A172 (cell line): Measurements from ENCODE around the gene AMPH. TPM values are rescaled to one million over a fixed set of nuclear protein-coding genes. Genes with fewer than 3 reads are reported as not detected.
"Not testable (repeated sequence)": the region's sequence is repeated elsewhere in the genome, so short reads cannot be mapped to it uniquely, and the experiment has no call there.

ENCODE experiments used
- DNase-seq: peaks from one replicate; pipeline ENCODE4 v3.0.0-alpha.2; 2015; ENCODE audit warnings: low spot score
- total RNA-seq: library from RNA; depleted of rRNA; stranded (reverse); fragments of >200 nt; shearing (Covaris generic); gene quantifications from 2 replicates; pipeline ENCODE4 v1.2.3, GENCODE V29; 2014

The AMPH gene
- total RNA-seq, 1 experiment from 2014 or later, result 13.4 TPM

DNA sequence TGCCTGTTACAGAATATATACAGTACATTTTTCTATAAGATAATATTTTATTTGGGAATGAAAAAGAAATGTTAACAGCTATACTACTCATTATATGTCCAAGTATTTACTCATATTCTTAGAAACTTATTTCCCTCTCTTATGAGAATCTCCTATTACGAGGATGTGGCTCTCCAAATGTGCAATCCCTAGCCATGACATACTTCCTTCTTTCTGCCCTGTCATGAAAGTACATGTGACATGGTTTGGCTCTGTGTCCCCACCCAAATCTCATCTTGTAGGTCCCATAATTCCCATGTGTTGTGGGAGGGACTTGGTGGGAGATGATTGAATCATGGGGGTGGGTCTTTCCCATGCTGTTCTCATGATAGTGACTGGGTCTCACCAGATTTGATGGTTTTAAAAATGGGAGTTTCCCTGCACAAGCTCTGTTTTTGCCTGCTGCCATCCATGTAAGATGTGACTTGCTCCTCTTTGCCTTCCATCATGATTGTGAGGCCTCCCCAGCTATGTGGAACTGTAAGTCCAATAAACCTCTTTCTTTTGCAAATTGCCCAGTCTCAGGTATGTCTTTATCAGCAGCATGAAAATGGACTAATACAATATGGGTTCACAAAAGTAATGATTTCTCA lies 235.1 kb downstream of the AMPH start:
- DNase-seq, result not testable (repeated sequence)

DNA sequence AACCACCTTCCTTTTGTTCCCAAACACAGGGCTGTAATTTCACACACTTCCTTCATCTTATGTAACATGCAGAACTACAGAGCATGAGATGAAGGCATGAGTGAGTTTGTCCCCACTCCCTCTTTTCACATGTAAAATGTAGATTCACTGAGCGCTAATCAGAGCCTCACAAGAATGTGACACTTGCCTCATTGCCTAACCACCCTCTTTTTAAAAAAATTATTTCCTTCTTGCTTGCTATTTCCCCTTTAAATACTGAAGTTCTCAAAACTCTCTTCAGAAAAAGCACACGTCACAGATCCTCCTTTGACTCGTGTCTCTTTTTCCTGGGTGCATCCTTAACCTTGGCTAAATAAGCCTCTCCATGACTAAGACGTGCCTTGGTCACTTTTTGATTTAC lies 236.5 kb downstream of the AMPH start:
- no peak for DNase-seq

DNA sequence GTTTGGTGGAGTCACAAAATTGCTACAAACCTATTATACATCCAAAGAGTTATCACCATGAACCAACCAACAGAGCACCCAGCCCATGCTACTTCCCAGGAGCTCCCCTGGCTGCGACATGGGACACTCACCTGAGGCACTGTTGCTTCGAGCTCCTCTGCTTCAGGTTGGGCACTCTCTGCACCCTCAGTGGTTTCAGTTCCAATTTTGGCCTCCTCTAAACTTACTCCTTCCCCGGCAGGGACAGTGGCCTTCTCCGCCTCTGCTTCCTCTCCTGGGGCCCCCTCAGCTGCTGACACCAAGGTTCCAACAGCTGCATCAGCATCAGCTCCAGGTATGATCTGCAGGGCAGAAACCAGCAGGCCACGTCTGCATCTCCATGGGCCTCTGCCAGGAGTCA lies 237.3 kb downstream of the AMPH start:
- DNase-seq, result no peak

DNA sequence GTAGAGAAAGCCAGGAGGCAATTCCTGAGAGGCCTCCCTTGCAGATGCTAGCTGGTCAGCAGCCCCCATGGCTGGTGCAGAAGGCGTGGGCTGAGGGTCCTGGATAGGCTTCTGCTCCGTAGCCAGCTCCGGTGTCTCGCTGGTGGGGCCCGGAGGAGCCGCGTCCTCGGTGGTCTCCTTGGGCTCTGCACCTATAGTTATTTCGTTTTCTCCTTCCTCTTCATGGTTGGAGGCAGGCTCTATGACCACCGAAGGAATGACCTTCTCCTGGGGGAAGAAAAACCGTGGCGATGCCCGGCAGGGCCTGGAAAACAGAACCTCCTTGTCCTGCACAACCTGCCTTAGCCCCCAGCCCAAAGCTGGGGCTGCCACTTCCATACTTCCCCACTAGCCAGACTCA lies 239.4 kb downstream of the AMPH start:
- DNase-seq, result no peak

DNA sequence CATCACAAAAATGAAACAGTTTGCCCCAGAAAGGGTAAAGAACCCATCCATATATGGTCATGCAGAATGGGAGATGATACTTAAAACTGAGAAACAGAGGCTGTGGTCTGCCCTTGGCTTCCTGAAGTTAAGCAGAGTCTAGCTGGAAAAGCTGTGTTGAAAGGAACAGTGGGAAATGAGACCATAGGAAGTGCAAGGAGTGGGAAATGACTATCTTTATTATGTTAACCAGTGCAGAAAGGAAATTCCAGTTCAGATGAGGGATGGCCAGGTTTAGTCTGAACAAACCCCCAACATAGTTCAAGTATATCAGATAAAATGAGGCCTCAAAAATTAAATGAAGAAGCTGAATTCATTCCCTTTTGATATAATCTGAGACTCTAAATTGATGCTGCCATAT lies 245.5 kb downstream of the AMPH start:
- no peak for DNase-seq

DNA sequence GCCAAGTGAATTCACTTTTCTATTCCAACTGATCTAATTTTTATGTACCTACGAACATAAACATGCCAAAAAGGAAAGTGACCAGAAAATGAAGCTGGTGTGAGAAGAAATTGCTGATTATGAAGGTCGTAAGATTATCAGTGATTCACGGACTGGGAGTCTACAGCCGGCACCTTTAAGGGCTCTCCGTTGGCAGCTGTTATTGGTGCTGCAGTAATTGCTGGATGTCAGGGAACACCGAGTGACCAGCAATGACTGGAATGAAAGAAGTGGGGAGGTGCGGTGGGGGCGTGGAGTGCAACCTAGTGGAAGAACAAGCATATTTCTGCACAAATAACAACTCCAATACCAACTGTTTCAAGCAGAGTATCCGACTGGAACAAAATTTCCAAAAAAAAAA lies 247.9 kb downstream of the AMPH start:
- peak; percentile 66 for DNase-seq

DNA sequence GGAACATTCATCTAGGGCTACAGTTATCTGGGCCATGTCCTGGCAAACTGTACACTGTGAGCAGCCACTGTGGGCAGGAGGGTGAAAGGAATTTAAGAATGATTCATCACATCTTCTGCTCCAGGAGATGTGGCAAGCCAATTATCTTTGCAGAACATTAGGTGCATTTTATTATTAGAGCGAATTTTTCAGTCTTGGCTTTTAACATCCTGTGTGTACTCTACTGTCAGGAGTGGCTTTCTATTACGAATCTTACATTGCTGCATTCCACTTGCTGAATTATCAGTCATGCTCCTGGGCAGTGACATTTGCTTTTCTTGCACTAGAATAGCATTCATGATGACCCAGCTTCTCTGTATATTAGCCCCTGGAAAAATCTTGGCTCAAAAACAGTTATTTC lies 248.5 kb downstream of the AMPH start:
- peak; percentile 90 for DNase-seq

DNA sequence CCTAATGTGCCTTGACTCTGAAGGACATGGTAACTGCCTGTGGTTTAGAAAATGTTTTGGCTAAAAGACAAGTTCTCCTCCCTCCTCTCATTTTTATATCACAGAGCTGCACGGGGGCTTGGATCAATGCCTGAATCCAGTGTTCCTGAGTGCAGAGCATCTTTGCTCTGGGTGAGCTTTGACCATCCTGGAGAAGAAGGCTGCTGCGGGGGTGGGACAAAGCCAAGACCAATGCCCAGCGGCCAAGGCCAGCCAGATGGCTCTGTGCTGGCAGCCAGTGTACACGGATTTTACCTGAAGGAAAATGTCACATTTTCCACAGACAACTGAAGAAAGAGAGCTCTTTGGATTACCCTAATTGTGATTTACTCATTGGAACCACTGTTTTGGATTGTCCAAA lies 255.7 kb downstream of the AMPH start:
- DNase-seq, result no peak

DNA sequence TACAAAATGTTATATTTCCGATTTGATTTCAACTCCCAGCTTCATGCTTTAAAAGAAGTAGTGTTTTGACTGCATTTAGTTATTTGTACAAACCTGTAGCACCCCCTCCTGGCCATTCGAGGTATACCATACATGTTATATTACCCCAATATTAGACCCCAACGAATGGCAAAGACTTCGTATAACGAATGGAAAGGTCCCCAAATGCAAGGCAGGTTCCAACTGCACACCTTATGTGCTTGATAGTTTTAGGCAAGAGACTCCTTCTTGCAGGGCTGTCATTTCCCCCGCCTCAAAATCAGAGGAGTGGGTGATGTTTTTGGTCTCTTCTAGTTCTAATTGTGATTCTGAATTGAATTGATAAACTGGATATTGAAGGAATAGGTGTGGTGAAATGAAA lies 256.7 kb downstream of the AMPH start:
- peak; percentile 33 for DNase-seq

DNA sequence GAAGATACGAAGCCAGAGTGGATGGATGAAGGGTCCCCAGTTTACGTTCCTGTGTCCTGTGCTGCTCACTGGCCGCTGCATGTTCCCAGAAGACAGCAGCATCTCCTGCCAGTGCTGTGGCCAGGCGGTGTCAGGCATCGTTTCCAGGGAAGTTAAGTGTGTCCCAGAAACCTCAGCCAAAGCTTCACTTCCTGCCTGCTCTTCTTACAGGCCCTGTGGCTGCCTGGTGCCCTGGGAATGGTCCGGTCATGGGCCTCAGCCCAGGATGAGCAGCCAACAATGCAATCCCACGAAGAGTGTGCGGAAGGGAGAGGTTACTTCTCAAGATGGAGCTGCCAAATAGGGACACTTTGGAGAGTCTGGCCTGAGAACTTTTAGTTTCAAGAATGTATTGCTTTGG lies 258.0 kb downstream of the AMPH start:
- no peak for DNase-seq

DNA sequence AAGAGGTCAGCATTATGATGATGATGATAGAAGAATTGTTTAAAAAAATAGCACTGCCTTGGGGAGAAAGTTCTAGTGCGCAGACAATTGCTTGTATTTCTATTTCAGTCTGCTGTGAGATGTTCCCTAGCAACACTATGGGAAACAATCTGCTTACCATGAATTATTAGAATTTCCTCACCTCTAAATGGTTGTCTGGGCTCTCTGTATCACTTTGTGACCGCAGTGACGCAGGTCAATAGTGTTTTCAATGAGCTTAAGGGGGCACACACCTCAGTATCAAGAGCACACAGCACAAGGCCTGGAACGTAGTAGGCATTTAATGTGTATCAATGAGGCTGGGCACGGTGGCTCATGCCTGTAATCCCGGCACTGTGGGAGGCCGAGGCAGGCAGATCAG lies 258.9 kb downstream of the AMPH start:
- no peak for DNase-seq

DNA sequence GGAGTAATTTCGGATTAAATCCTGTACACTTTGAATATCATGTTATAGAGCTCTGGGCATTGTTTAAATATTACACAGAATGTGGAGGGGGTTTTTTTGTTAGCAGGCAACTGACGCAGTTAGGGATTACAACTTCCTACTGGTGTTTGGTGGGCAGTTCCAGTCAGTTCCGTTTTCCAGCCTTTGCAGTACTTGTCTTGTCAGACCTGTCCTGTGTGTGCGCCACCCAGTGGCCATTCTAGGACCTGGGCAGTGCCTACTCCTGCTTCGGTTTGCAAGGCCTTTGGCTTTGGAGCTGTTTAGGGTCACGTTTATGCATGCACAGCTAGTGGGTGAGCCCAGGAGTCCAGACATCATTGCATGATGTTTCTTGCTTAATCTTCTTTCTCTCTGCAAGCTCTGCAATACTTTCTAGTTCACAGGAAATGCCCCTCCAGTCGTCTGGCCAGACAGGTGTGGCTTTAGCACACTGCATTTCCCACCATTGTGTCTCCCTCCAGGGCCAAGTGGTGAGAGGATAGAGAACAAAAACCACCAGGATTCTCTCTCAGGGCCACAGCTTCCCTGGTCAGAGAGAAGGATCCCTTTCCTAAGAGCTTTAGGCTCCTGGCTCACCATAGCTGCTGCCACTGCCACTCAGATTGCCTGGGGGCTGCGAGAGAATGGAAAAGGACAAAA lies 261.2 kb downstream of the AMPH start:
- peak; percentile 91 for DNase-seq

DNA sequence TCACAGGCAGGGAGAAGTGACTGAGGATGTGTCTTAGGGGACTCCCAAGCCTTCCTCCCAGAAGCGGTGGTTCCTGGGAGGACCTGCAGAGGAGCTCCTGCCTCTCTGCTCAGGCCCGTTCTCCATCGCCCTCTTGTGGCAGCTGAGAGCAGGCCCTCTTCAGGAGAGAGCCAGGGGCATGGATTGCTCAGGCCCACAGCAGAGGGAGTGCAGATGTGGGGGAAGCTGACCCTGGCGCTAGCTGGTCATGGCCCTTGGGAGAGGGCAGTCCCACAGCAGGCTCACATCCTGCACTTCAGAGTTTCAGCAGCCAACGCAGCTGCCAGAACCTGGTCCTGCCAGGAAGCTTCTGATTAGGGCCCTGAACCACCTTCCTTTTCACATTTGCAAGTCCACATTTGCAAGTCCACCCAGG lies 263.0 kb downstream of the AMPH start:
- DNase-seq, result peak; percentile 92

DNA sequence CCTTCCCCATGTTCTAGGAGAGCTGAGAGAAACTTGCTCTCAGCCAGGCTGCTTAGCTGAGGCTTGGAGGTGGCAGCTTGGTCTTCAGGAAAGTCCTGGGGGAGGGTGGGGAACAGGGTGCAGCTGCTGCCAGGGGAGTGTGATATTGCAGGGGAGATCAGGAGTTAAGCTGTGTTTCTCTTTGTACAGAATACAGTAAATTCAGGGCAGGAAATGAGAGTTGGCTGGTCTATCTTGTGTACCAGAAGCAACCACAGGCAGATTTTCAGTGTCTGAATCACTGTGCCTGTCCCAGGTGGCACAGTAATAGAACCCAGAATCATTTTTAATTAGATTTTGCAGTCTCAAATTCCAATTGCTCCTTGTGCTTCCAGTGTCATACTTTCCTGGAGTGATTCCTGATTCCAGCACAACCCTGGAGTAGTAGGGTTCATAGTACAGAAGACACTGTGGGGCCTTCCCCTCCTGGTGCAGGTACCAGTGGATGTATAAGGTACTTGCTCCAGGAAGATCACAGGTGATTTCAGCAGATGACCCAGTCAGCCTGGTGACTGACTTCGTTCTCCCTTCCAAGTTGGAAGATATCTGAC lies 263.8 kb downstream of the AMPH start:
- DNase-seq, result no peak

DNA sequence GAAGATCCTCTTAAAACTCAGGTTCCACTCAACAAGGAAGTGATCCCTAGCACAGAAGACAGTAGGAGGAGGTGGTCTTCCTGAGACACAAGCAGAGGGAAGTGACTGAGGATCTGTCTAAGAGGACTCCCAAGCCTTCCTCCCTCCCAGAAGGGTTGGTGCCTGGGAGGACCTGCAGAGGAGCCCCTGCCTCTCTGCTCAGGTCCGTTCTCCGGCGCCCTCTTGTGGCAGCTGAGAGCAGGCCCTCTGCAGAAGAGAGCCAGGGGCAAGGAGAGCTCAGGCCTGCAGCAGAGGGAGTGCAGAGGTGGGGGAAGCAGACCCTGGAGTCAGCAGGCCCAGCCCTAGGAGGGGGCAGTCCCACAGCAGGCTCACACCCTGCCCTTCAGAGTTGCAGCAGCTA lies 267.8 kb downstream of the AMPH start:
- DNase-seq, result peak; percentile 34

DNA sequence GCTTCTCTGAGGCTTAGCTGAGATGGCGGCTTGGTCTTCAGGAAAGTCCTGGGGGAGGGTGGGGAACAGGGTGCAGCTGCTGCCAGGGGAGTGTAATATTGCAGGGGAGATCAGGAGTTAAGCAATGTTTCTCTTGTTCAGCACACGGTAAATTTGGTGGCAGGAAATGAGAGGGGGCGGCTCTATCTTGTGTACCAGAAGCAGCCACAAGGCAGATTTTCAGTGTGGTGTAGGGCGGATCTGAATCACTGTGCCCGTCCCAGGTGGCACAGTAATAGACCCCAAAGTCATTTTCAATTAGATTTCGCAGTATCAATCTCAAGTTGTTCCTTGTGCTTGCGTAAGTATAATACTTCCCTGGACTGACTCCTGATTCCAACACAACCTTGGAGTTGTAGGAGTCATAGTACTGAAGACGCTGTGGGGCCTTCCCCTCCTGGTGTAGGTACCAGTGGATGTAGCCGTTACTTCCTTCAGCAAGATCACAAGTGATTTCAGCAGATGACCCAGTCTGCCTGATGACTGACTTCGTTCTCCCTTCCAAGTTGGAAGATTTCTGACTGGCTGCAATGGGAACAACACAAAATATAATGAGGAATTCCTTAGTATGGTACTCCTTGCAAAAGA lies 268.4 kb downstream of the AMPH start:
- DNase-seq, result not testable (repeated sequence)

DNA sequence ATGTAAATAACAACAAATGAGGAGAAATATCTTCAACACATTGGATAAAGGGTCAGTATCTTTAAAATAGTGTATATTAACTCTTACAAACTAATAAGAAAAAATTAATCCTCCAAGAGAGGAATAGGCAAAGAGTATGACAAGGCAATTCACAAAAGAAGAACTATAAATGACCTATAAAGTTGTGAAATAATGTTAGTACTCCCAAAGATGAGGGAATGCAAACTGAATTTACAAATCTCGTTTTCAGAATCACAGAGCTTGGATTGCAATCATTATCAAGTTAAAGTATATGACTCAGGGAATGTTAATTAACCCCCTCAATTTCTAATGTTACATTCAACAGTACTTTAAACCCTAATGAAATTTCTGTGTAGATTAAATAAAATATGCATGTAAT lies 270.4 kb downstream of the AMPH start:
- DNase-seq, result no peak

DNA sequence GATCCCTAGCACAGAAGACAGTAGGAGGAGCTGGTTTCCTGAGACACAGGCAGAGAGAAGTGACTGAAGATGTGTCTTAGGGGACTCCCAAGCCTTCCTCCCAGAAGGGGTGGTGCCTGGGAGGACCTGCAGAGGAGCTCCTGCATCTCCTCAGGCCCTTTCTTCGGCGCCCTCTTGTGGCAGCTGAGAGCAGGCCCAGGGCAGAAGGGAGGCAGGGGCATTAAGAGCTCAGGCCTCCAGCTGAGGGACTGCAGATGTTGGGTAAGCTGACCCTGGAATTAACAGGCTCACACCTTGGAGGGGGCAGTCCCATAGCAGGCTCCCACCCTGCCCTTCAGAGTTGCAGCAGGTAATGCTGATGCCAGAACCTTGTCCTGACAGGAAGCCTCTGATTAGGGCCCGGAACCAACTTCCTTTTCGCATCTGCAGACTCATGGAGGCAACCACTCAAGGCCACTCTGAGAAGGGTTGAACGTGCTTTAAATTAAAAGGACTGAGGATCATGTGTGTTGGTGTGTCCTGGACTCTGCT lies 272.0 kb downstream of the AMPH start:
- peak; percentile 14 for DNase-seq

DNA sequence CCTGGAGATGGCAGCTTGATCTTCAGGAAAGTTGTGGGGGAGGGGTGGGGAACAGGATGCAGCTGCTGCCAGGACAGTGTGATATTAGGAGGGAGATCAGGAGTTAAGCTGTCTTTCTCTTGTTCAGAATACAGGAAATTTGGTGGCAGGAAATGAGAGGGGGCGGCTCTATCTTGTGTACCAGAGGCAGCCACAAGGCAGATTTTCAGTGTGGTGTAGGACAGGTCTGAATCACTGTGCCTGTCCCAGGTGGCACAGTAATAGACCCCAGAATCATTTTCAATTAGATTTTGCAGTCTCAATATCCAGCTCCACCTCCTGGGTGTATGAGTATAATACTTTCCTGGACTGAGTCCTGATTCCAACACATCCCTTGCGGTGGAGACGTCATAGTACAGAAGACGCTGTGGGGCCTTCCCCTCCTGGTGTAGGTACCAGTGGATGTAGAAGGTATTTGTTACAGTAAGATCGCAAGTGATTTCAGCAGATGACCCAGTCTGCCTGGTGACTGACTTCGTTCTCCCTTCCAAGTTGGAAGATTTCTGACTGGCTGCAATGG lies 272.8 kb downstream of the AMPH start:
- not testable (repeated sequence) for DNase-seq

DNA sequence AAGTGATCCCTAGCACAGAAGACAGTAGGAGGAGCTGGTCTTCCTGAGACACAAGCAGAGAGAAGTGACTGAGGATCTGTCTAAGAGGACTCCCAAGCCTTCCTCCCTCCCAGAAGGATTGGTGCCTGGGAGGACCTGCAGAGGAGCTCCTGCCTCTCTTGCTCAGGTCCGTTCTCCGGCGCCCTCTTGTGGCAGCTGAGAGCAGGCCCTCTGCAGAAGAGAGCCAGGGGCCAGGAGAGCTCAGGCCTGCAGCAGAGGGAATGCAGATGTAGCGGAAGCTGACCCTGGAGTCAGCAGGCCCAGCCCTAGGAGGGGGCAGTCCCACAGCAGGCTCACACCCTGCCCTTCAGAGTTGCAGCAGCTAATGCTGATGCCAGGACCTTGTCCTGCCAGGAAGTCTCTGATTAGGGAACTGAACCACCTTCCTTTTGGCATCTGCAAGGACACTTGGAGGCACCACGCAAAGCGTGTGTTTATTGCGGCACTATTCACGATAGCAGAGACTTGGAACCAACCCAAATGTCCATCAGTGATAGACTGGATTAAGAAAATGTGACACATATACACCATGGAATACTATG lies 276.8 kb downstream of the AMPH start:
- DNase-seq, result peak; percentile 28

DNA sequence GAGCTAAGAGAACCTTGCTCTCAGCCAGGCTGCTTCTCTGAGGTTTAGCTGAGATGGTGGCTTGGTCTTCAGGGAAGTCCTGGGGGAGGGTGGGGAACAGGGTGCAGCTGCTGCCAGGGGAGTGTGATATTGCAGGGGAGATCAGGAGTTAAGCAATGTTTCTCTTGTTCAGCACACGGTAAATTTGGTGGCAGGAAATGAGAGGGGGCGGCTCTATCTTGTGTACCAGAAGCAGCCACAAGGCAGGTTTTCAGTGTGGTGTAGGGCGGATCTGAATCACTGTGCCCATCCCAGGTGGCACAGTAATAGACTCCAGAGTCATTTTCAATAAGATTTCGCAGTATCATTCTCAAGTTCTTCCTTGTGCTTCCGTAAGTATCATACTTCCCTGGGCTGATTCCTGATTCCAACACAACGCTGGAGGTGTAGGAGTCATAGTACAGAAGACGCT lies 277.7 kb downstream of the AMPH start:
- not testable (repeated sequence) for DNase-seq

DNA sequence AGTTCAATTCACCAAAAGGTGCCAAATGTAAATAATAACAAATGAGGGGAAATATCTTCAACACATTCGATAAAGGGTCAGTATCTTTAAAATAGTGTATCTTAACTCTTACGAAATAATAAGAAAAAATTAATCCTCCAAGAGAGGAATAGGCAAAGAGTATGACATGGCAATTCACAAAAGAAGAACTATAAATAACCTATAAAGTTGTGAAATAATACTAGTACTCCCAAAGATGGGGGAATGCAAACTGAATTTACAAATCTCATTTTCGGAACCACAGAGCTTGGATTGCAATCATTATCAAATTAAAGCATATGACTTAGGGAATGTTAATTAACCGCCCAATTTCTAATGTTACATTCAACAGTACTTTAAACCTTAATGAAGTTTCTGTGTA lies 279.6 kb downstream of the AMPH start:
- DNase-seq, result no peak
